H9 (cell line): ENCODE data around the gene FUNDC2. TPM values are rescaled to one million over a fixed set of nuclear protein-coding genes. Genes with fewer than 3 reads are reported as not detected.

Experiments
- DNase-seq: peaks from one replicate; pipeline ENCODE4 v3.0.0-alpha.2; 2017
- H2AFZ ChIP-seq: one replicate; pipeline ENCODE4 v1.6.1; 2013; ENCODE audit warnings: mild to moderate bottlenecking, low read length, control low read depth, moderate library complexity
- H2AK5ac ChIP-seq: 2 replicates; pipeline ENCODE4 v1.6.1; 2013; ENCODE audit warnings: low read length, control low read depth, mixed read lengths; ENCODE audit not compliant: insufficient read length
- H2BK120ac ChIP-seq: one replicate; pipeline ENCODE4 v1.6.1; 2013; ENCODE audit warnings: low read depth, mild to moderate bottlenecking, low read length, control low read depth, inconsistent platforms; ENCODE audit not compliant: poor library complexity, severe bottlenecking
- H2BK12ac ChIP-seq: 2 replicates; pipeline ENCODE4 v1.6.1; 2013; ENCODE audit warnings: low read length, control low read depth, mixed read lengths, low read depth; ENCODE audit not compliant: insufficient read length
- H2BK15ac ChIP-seq: 2 replicates; pipeline ENCODE4 v1.6.1; 2013; ENCODE audit warnings: low read depth, low read length, control low read depth
- H2BK20ac ChIP-seq: one replicate; pipeline ENCODE4 v1.6.1; 2013; ENCODE audit warnings: low read depth, mild to moderate bottlenecking, low read length, control low read depth, inconsistent platforms; ENCODE audit not compliant: poor library complexity, severe bottlenecking
- H2BK5ac ChIP-seq: 2 replicates; pipeline ENCODE4 v1.6.1; 2013; ENCODE audit warnings: low read length, control low read depth, mixed read lengths; ENCODE audit not compliant: insufficient read length
- H3K14ac ChIP-seq: 2 replicates; pipeline ENCODE4 v1.6.1; 2013; ENCODE audit warnings: low read length, control low read depth; ENCODE audit not compliant: insufficient read depth
- H3K18ac ChIP-seq: 2 replicates; pipeline ENCODE4 v1.6.1; 2013; ENCODE audit warnings: low read depth, mild to moderate bottlenecking, mixed read lengths, low read length, control low read depth; ENCODE audit not compliant: insufficient read length
- H3K23ac ChIP-seq: 2 replicates; pipeline ENCODE4 v1.6.1; 2013; ENCODE audit warnings: low read length, control low read depth, mixed read lengths, low read depth; ENCODE audit not compliant: insufficient read length
- H3K23me2 ChIP-seq: 2 replicates; pipeline ENCODE4 v1.6.1; 2013; ENCODE audit warnings: low read depth, mild to moderate bottlenecking, mixed read lengths, low read length, control low read depth; ENCODE audit not compliant: insufficient read length, poor library complexity, severe bottlenecking
- H3K27ac ChIP-seq: 2 replicates; pipeline ENCODE4 v1.5.1; 2013; ENCODE audit warnings: low read length, control low read depth, mixed read lengths, low read depth; ENCODE audit not compliant: insufficient read length
- H3K27me3 ChIP-seq: 2 replicates; pipeline ENCODE4 v1.6.1; 2013; ENCODE audit warnings: low read length, control low read depth, inconsistent platforms; ENCODE audit not compliant: insufficient read depth
- H3K4ac ChIP-seq: 2 replicates; pipeline ENCODE4 v1.6.1; 2013; ENCODE audit warnings: low read depth, mild to moderate bottlenecking, control low read depth, inconsistent platforms, low read length, moderate library complexity
- H3K4me1 ChIP-seq: 2 replicates; pipeline ENCODE4 v1.6.1; 2013; ENCODE audit warnings: low read length, control low read depth, inconsistent platforms; ENCODE audit not compliant: insufficient read depth
- H3K4me2 ChIP-seq: 2 replicates; pipeline ENCODE4 v1.6.1; 2013; ENCODE audit warnings: low read length, control low read depth, mixed read lengths; ENCODE audit not compliant: insufficient read length, insufficient read depth
- H3K56ac ChIP-seq: 2 replicates; pipeline ENCODE4 v1.6.1; 2013; ENCODE audit warnings: low read depth, mild to moderate bottlenecking, mixed read lengths, low read length, control low read depth; ENCODE audit not compliant: insufficient read length
- H3K79me1 ChIP-seq: 2 replicates; pipeline ENCODE4 v1.6.1; 2013; ENCODE audit warnings: low read depth, mild to moderate bottlenecking, moderate library complexity, low read length, control low read depth, inconsistent platforms; ENCODE audit not compliant: insufficient read depth, poor library complexity, severe bottlenecking
- H3K79me2 ChIP-seq: 2 replicates; pipeline ENCODE4 v1.6.1; 2013; ENCODE audit warnings: low read length, control low read depth, inconsistent platforms; ENCODE audit not compliant: insufficient read depth
- H3K9ac ChIP-seq: 2 replicates; pipeline ENCODE4 v1.6.1; 2013; ENCODE audit warnings: low read length, control low read depth, mixed read lengths; ENCODE audit not compliant: insufficient read length; ENCODE audit errors: extremely low read depth
- H3K9me3 ChIP-seq: one replicate; pipeline ENCODE4 v1.6.1; 2013; ENCODE audit warnings: low read depth, low read length, inconsistent platforms; ENCODE audit not compliant: control insufficient read depth
- H3T11ph ChIP-seq: one replicate; pipeline ENCODE4 v1.6.1; 2013; ENCODE audit warnings: mild to moderate bottlenecking, low read length, control low read depth, inconsistent platforms
- H4K20me1 ChIP-seq: one replicate; pipeline ENCODE4 v1.6.1; 2013; ENCODE audit not compliant: control insufficient read depth, insufficient read length, insufficient read depth
- H4K5ac ChIP-seq: 2 replicates; pipeline ENCODE4 v1.6.1; 2013; ENCODE audit warnings: low read depth, mild to moderate bottlenecking, mixed read lengths, low read length, control low read depth; ENCODE audit not compliant: insufficient read length
- H4K8ac ChIP-seq: replicated peaks from 2 replicates; pipeline ENCODE4 v1.6.1; 2013; ENCODE audit warnings: low read length, control low read depth, mixed read lengths, low read depth; ENCODE audit not compliant: insufficient read length
- H4K91ac ChIP-seq: 2 replicates; pipeline ENCODE4 v1.6.1; 2013; ENCODE audit warnings: low read depth, mild to moderate bottlenecking, moderate library complexity, mixed read lengths, low read length, control low read depth; ENCODE audit not compliant: insufficient read length
- H3K27ac Mint-ChIP-seq, 3 experiments: 2 replicates in 2 of 3; 3 replicates in 1 of 3; pipeline ENCODE4 v1.8.0; 2020 to 2021; ENCODE audit warnings: mixed read lengths in 3 of 3, mild to moderate bottlenecking in 1 of 3, moderate library complexity in 1 of 3
- H3K27me3 Mint-ChIP-seq: 2 replicates; pipeline ENCODE4 v1.8.0; 2021; ENCODE audit warnings: low read depth, mild to moderate bottlenecking, moderate library complexity, mixed read lengths
- H3K36me3 Mint-ChIP-seq, 3 experiments: 2 replicates in 2 of 3; 3 replicates in 1 of 3; pipeline ENCODE4 v1.8.0; 2020 to 2021; ENCODE audit warnings: low read depth in 3 of 3, mixed read lengths in 3 of 3; ENCODE audit not compliant: insufficient read depth in 1 of 3
- H3K4me1 Mint-ChIP-seq, 2 experiments: 2 replicates each; pipeline ENCODE4 v1.8.0; 2020; ENCODE audit warnings: mixed read lengths in 2 of 2
- H3K4me3 Mint-ChIP-seq, 2 experiments: 2 replicates in 1 of 2; 3 replicates in 1 of 2; pipeline ENCODE4 v1.8.0; 2020 to 2021; ENCODE audit warnings: mild to moderate bottlenecking in 2 of 2, mixed read lengths in 2 of 2, moderate library complexity in 1 of 2
- H3K9me3 Mint-ChIP-seq, 2 experiments: 2 replicates in 1 of 2; 3 replicates in 1 of 2; pipeline ENCODE4 v1.8.0; 2020; ENCODE audit warnings: mild to moderate bottlenecking in 2 of 2, mixed read lengths in 2 of 2, moderate library complexity in 1 of 2
- total RNA-seq: library from RNA; stranded (reverse); gene quantifications from 2 replicates; pipeline ENCODE4 v1.2.1, GENCODE V29; 2021
- TF ChIP-seq, protein P1 (sequence below): fragments of 200-600 bp; sonication (generic); conservative IDR thresholded peaks from 3 replicates; pipeline ENCODE4 v1.8.0; 2021; ENCODE audit warnings: antibody characterized with exemption, mild to moderate bottlenecking

FUNDC2 gene
- total RNA-seq, 1 experiment from 2014 or later = 62.1 TPM

DNA sequence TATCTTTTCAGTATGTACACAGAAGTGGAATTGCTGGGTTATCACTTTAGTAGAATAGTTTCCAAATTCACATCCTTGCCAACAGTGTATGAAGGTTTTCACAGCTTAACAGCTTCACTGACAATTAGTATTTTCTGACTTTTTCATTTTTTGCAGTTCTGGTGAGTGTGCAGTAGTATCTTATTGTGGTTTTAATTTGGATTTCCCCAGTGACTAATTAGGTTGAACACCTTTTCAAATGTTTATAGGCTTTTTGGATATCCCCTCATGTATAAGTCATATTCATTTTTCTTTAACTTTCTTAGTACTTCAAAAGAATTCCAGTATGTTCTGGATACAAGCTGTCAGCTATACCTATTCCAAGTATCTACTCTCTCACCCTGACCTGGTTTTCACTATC lies 81.8 kb downstream of the FUNDC2 start:
- Histone ChIP-seq H3K79me1 (no peaks in the 10 kb centered on the region), H4K91ac (no peak overlapping the region), H2BK15ac (no peak overlapping the region), H3K14ac (no peak overlapping the region), H3K23me2 (no peaks in the 10 kb centered on the region), H4K5ac (no peak overlapping the region), H3K4me2 (no peak overlapping the region), H2BK20ac (no peak overlapping the region), H2AK5ac (no peak overlapping the region), H3K9ac (no peak overlapping the region), H3K27ac (no peak overlapping the region), H3K4me1 (no peaks in the 10 kb centered on the region), H3K79me2 (no peaks in the 10 kb centered on the region), H3K9me3 (peaks cover 9% of the 10 kb centered on the region), H3K4ac (no peak overlapping the region), H2AFZ (no peak overlapping the region), H4K8ac (no peak overlapping the region), H3K56ac (no peak overlapping the region), H2BK12ac (no peak overlapping the region), H3K18ac (no peak overlapping the region), H3K23ac (no peak overlapping the region), H2BK120ac (no peak overlapping the region), H2BK5ac (no peak overlapping the region), H3K27me3 (no peaks in the 10 kb centered on the region), H3T11ph (no peak overlapping the region), H4K20me1 (no peaks in the 10 kb centered on the region)
- no peak overlapping the region for H3K4me3 Mint-ChIP-seq
- no peak overlapping the region for H3K27ac Mint-ChIP-seq
- peaks cover 11 to 30% (median 28%) of the 10 kb centered on the region in 3 experiments; a peak in 6 of 7 replicates for H3K36me3 Mint-ChIP-seq
- DNase-seq = no peak
- peaks cover 70 to 83% of the 10 kb centered on the region in 2 experiments for H3K9me3 Mint-ChIP-seq
- H3K27me3 Mint-ChIP-seq = peaks cover 2% of the 10 kb centered on the region; the same call in 1 of the 2 replicates
- no peaks in the 10 kb centered on the region for H3K4me1 Mint-ChIP-seq
- TF ChIP-seq, protein P1, sequence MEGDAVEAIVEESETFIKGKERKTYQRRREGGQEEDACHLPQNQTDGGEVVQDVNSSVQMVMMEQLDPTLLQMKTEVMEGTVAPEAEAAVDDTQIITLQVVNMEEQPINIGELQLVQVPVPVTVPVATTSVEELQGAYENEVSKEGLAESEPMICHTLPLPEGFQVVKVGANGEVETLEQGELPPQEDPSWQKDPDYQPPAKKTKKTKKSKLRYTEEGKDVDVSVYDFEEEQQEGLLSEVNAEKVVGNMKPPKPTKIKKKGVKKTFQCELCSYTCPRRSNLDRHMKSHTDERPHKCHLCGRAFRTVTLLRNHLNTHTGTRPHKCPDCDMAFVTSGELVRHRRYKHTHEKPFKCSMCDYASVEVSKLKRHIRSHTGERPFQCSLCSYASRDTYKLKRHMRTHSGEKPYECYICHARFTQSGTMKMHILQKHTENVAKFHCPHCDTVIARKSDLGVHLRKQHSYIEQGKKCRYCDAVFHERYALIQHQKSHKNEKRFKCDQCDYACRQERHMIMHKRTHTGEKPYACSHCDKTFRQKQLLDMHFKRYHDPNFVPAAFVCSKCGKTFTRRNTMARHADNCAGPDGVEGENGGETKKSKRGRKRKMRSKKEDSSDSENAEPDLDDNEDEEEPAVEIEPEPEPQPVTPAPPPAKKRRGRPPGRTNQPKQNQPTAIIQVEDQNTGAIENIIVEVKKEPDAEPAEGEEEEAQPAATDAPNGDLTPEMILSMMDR = no peak

Other genes with a start within 250 kb of the FUNDC2 start
- 16.4 and 17.9 TPM in 2 replicates for gene MPP1, start 221.4 kb upstream of the FUNDC2 start, total RNA-seq
- not detected in 2 replicates for gene SMIM9, start 192.2 kb upstream of the FUNDC2 start, total RNA-seq
- 18.8 and 20.6 TPM in 2 replicates for gene F8A1, start 140.5 kb upstream of the FUNDC2 start, total RNA-seq
- 3.1 and 3.4 TPM in 2 replicates for gene F8, start 4.1 kb upstream of the FUNDC2 start, total RNA-seq
- gene CMC4, start 44.3 kb downstream of the FUNDC2 start, total RNA-seq = 6.2 and 7.2 TPM in 2 replicates
- 14.3 and 21.4 TPM in 2 replicates for gene MTCP1, start 44.3 kb downstream of the FUNDC2 start, total RNA-seq
- gene BRCC3, start 44.7 kb downstream of the FUNDC2 start, total RNA-seq = 27.3 and 29.1 TPM in 2 replicates
- 83.5 and 83.9 TPM in 2 replicates for gene VBP1, start 189.6 kb downstream of the FUNDC2 start, total RNA-seq
- 6.8 and 7.2 TPM in 2 replicates for gene RAB39B, start 237.6 kb downstream of the FUNDC2 start, total RNA-seq